H9 (cell line): ENCODE data around the gene PFKP. TPM values are rescaled to one million over a fixed set of nuclear protein-coding genes. Genes with fewer than 3 reads are reported as not detected.

Source experiments
- DNase-seq: peaks from one replicate; pipeline ENCODE4 v3.0.0-alpha.2; 2017
- H2AFZ ChIP-seq: one replicate; pipeline ENCODE4 v1.6.1; 2013; ENCODE audit warnings: mild to moderate bottlenecking, low read length, control low read depth, moderate library complexity
- H2AK5ac ChIP-seq: 2 replicates; pipeline ENCODE4 v1.6.1; 2013; ENCODE audit warnings: low read length, control low read depth, mixed read lengths; ENCODE audit not compliant: insufficient read length
- H2BK120ac ChIP-seq: one replicate; pipeline ENCODE4 v1.6.1; 2013; ENCODE audit warnings: low read depth, mild to moderate bottlenecking, low read length, control low read depth, inconsistent platforms; ENCODE audit not compliant: poor library complexity, severe bottlenecking
- H2BK12ac ChIP-seq: 2 replicates; pipeline ENCODE4 v1.6.1; 2013; ENCODE audit warnings: low read length, control low read depth, mixed read lengths, low read depth; ENCODE audit not compliant: insufficient read length
- H2BK15ac ChIP-seq: 2 replicates; pipeline ENCODE4 v1.6.1; 2013; ENCODE audit warnings: low read depth, low read length, control low read depth
- H2BK20ac ChIP-seq: one replicate; pipeline ENCODE4 v1.6.1; 2013; ENCODE audit warnings: low read depth, mild to moderate bottlenecking, low read length, control low read depth, inconsistent platforms; ENCODE audit not compliant: poor library complexity, severe bottlenecking
- H2BK5ac ChIP-seq: 2 replicates; pipeline ENCODE4 v1.6.1; 2013; ENCODE audit warnings: low read length, control low read depth, mixed read lengths; ENCODE audit not compliant: insufficient read length
- H3K14ac ChIP-seq: 2 replicates; pipeline ENCODE4 v1.6.1; 2013; ENCODE audit warnings: low read length, control low read depth; ENCODE audit not compliant: insufficient read depth
- H3K18ac ChIP-seq: 2 replicates; pipeline ENCODE4 v1.6.1; 2013; ENCODE audit warnings: low read depth, mild to moderate bottlenecking, mixed read lengths, low read length, control low read depth; ENCODE audit not compliant: insufficient read length
- H3K23ac ChIP-seq: 2 replicates; pipeline ENCODE4 v1.6.1; 2013; ENCODE audit warnings: low read length, control low read depth, mixed read lengths, low read depth; ENCODE audit not compliant: insufficient read length
- H3K23me2 ChIP-seq: 2 replicates; pipeline ENCODE4 v1.6.1; 2013; ENCODE audit warnings: low read depth, mild to moderate bottlenecking, mixed read lengths, low read length, control low read depth; ENCODE audit not compliant: insufficient read length, poor library complexity, severe bottlenecking
- H3K27ac ChIP-seq: 2 replicates; pipeline ENCODE4 v1.5.1; 2013; ENCODE audit warnings: low read length, control low read depth, mixed read lengths, low read depth; ENCODE audit not compliant: insufficient read length
- H3K27me3 ChIP-seq: 2 replicates; pipeline ENCODE4 v1.6.1; 2013; ENCODE audit warnings: low read length, control low read depth, inconsistent platforms; ENCODE audit not compliant: insufficient read depth
- H3K4ac ChIP-seq: 2 replicates; pipeline ENCODE4 v1.6.1; 2013; ENCODE audit warnings: low read depth, mild to moderate bottlenecking, control low read depth, inconsistent platforms, low read length, moderate library complexity
- H3K4me1 ChIP-seq: 2 replicates; pipeline ENCODE4 v1.6.1; 2013; ENCODE audit warnings: low read length, control low read depth, inconsistent platforms; ENCODE audit not compliant: insufficient read depth
- H3K4me2 ChIP-seq: 2 replicates; pipeline ENCODE4 v1.6.1; 2013; ENCODE audit warnings: low read length, control low read depth, mixed read lengths; ENCODE audit not compliant: insufficient read length, insufficient read depth
- H3K56ac ChIP-seq: 2 replicates; pipeline ENCODE4 v1.6.1; 2013; ENCODE audit warnings: low read depth, mild to moderate bottlenecking, mixed read lengths, low read length, control low read depth; ENCODE audit not compliant: insufficient read length
- H3K79me1 ChIP-seq: 2 replicates; pipeline ENCODE4 v1.6.1; 2013; ENCODE audit warnings: low read depth, mild to moderate bottlenecking, moderate library complexity, low read length, control low read depth, inconsistent platforms; ENCODE audit not compliant: insufficient read depth, poor library complexity, severe bottlenecking
- H3K79me2 ChIP-seq: 2 replicates; pipeline ENCODE4 v1.6.1; 2013; ENCODE audit warnings: low read length, control low read depth, inconsistent platforms; ENCODE audit not compliant: insufficient read depth
- H3K9ac ChIP-seq: 2 replicates; pipeline ENCODE4 v1.6.1; 2013; ENCODE audit warnings: low read length, control low read depth, mixed read lengths; ENCODE audit not compliant: insufficient read length; ENCODE audit errors: extremely low read depth
- H3K9me3 ChIP-seq: one replicate; pipeline ENCODE4 v1.6.1; 2013; ENCODE audit warnings: low read depth, low read length, inconsistent platforms; ENCODE audit not compliant: control insufficient read depth
- H3T11ph ChIP-seq: one replicate; pipeline ENCODE4 v1.6.1; 2013; ENCODE audit warnings: mild to moderate bottlenecking, low read length, control low read depth, inconsistent platforms
- H4K20me1 ChIP-seq: one replicate; pipeline ENCODE4 v1.6.1; 2013; ENCODE audit not compliant: control insufficient read depth, insufficient read length, insufficient read depth
- H4K5ac ChIP-seq: 2 replicates; pipeline ENCODE4 v1.6.1; 2013; ENCODE audit warnings: low read depth, mild to moderate bottlenecking, mixed read lengths, low read length, control low read depth; ENCODE audit not compliant: insufficient read length
- H4K8ac ChIP-seq: replicated peaks from 2 replicates; pipeline ENCODE4 v1.6.1; 2013; ENCODE audit warnings: low read length, control low read depth, mixed read lengths, low read depth; ENCODE audit not compliant: insufficient read length
- H4K91ac ChIP-seq: 2 replicates; pipeline ENCODE4 v1.6.1; 2013; ENCODE audit warnings: low read depth, mild to moderate bottlenecking, moderate library complexity, mixed read lengths, low read length, control low read depth; ENCODE audit not compliant: insufficient read length
- H3K27ac Mint-ChIP-seq, 3 experiments: 2 replicates in 2 of 3; 3 replicates in 1 of 3; pipeline ENCODE4 v1.8.0; 2020 to 2021; ENCODE audit warnings: mixed read lengths in 3 of 3, mild to moderate bottlenecking in 1 of 3, moderate library complexity in 1 of 3
- H3K27me3 Mint-ChIP-seq: 2 replicates; pipeline ENCODE4 v1.8.0; 2021; ENCODE audit warnings: low read depth, mild to moderate bottlenecking, moderate library complexity, mixed read lengths
- H3K36me3 Mint-ChIP-seq, 3 experiments: 2 replicates in 2 of 3; 3 replicates in 1 of 3; pipeline ENCODE4 v1.8.0; 2020 to 2021; ENCODE audit warnings: low read depth in 3 of 3, mixed read lengths in 3 of 3; ENCODE audit not compliant: insufficient read depth in 1 of 3
- H3K4me1 Mint-ChIP-seq, 2 experiments: 2 replicates each; pipeline ENCODE4 v1.8.0; 2020; ENCODE audit warnings: mixed read lengths in 2 of 2
- H3K4me3 Mint-ChIP-seq, 2 experiments: 2 replicates in 1 of 2; 3 replicates in 1 of 2; pipeline ENCODE4 v1.8.0; 2020 to 2021; ENCODE audit warnings: mild to moderate bottlenecking in 2 of 2, mixed read lengths in 2 of 2, moderate library complexity in 1 of 2
- H3K9me3 Mint-ChIP-seq, 2 experiments: 2 replicates in 1 of 2; 3 replicates in 1 of 2; pipeline ENCODE4 v1.8.0; 2020; ENCODE audit warnings: mild to moderate bottlenecking in 2 of 2, mixed read lengths in 2 of 2, moderate library complexity in 1 of 2
- WGBS: extraction: QIAGEN DNeasy Blood & Tissue Kit; methylation state at CpG from one replicate; pipeline ENCODE4 v1.1.7; 2013; ENCODE audit warnings: missing lambda C conversion rate, low lambda C conversion rate, mixed read lengths; ENCODE audit not compliant: insufficient read length; ENCODE audit errors: extremely low coverage; 5-methylcytosine and 5-hydroxymethylcytosine counted together
- total RNA-seq: library from RNA; stranded (reverse); gene quantifications from 2 replicates; pipeline ENCODE4 v1.2.1, GENCODE V29; 2021
- TF ChIP-seq, protein P1 (sequence below): fragments of 200-600 bp; sonication (generic); conservative IDR thresholded peaks from 3 replicates; pipeline ENCODE4 v1.8.0; 2021; ENCODE audit warnings: antibody characterized with exemption, mild to moderate bottlenecking

Gene PFKP
- total RNA-seq, 1 experiment from 2014 or later: 145 TPM

DNA sequence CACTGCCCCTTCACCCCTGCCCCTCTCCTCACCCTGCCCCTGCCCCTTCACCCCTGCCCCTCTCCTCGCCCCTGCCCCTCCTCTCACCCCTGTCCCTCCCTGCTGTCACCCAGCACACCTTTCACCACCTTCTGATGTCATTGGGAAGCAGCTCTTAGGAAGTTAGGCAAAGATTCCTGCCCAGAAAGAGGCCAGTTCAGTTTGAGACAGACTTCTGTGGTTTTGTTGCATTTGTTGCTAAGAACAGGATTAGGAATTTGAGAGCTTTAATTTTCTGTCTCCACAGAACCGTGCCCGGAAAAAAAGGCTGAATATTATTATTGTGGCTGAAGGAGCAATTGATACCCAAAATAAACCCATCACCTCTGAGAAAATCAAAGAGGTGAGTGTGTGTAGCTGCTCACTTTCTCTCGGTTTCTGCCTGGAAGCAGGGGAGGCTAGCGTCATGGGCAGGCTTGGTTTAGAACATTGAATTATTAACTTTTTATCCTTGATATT is 39.6 kb downstream of the PFKP start:
- Histone ChIP-seq H2BK20ac (no peak overlapping the region), H3K23ac (no peak overlapping the region), H3K56ac (no peak overlapping the region), H3K23me2 (no peaks in the 10 kb centered on the region), H2BK120ac (no peak overlapping the region), H2AFZ (no peak overlapping the region), H3K18ac (no peak overlapping the region), H3K4me1 (no peaks in the 10 kb centered on the region; the same call in 1 of the 2 replicates), H2AK5ac (no peak overlapping the region), H3K14ac (no peak overlapping the region), H4K8ac (no peak overlapping the region), H3T11ph (no peak overlapping the region), H2BK15ac (no peak overlapping the region), H3K9me3 (no peaks in the 10 kb centered on the region), H3K79me2 (no peaks in the 10 kb centered on the region), H3K4ac (no peak overlapping the region), H3K4me2 (no peak overlapping the region), H2BK12ac (no peak overlapping the region), H4K5ac (no peak overlapping the region), H3K27me3 (no peaks in the 10 kb centered on the region), H4K20me1 (no peaks in the 10 kb centered on the region), H3K9ac (no peak overlapping the region), H4K91ac (no peak overlapping the region), H2BK5ac (no peak overlapping the region), H3K79me1 (no peaks in the 10 kb centered on the region), H3K27ac (no peak overlapping the region)
- H3K4me3 Mint-ChIP-seq: no peak overlapping the region
- H3K9me3 Mint-ChIP-seq: no peaks in the 10 kb centered on the region
- H3K27me3 Mint-ChIP-seq: no peaks in the 10 kb centered on the region
- peaks cover 7 to 8% of the 10 kb centered on the region in 2 experiments for H3K4me1 Mint-ChIP-seq
- TF ChIP-seq, protein P1, sequence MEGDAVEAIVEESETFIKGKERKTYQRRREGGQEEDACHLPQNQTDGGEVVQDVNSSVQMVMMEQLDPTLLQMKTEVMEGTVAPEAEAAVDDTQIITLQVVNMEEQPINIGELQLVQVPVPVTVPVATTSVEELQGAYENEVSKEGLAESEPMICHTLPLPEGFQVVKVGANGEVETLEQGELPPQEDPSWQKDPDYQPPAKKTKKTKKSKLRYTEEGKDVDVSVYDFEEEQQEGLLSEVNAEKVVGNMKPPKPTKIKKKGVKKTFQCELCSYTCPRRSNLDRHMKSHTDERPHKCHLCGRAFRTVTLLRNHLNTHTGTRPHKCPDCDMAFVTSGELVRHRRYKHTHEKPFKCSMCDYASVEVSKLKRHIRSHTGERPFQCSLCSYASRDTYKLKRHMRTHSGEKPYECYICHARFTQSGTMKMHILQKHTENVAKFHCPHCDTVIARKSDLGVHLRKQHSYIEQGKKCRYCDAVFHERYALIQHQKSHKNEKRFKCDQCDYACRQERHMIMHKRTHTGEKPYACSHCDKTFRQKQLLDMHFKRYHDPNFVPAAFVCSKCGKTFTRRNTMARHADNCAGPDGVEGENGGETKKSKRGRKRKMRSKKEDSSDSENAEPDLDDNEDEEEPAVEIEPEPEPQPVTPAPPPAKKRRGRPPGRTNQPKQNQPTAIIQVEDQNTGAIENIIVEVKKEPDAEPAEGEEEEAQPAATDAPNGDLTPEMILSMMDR: no peak
- DNase-seq: no peak
- H3K27ac Mint-ChIP-seq: no peak overlapping the region
- WGBS: no CpG with 5 or more reads among the region's 5 CpGs
- peaks cover 60 to 85% (median 85%) of the 10 kb centered on the region in 3 experiments for H3K36me3 Mint-ChIP-seq
